ENCODE data around the gene ZNF177.
"Not testable (repeated sequence)": the region's sequence is repeated elsewhere in the genome, so short reads cannot be mapped to it uniquely, and the experiment has no call there.

Gene ZNF177

DNA sequence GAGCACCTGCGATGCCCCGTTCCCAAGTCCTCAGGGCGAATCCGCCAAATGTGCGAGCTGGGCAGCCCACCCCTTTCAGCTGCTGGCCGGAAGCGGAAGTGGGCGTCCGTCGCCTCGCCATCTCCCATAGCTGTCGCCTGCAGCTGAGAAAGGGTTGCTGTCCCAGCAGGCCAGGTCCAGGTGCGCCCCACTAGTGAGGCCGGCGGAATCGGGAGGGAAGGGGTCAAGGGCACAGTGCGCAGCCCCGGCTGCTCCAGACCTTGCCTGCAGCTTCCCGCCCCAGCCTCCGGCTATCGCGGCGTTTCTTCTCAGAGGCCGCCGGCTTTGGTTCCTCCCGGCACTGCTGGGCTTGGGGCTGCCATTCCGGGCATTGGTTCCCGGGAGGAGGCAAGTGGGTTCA lies at the start of gene ZNF177:
Gene ZNF177 (plus strand): TSS at position 109 of the 400 bp plus-strand sequence. CDS start 15,299 bp downstream, outside the sequence.
- no peak for DNase-seq (ENCODE audit: low read depth in 1 of 2, low spot score in 1 of 2)

DNA sequence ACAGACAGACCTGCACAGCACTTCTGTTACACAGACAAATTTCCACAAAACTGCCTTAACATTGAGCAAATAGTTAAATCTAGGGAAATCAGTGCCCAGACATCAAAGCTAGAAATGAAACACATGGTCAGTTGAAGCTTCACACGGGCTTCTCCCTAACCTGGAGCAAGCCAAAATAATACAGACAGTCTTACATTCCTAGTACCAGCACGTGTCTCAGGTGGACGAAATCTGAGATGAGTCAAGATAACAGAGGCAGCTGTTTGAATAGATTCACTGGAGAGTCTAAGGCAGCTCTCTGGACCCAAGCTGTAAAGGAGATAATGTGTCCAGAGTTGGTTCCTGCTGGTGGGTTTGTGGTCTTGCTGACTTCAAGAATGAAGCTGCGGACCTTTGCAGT lies 49.1 kb upstream of the ZNF177 start:
- DNase-seq (ENCODE audit: low read depth in 1 of 2, low spot score in 1 of 2) = no peak

DNA sequence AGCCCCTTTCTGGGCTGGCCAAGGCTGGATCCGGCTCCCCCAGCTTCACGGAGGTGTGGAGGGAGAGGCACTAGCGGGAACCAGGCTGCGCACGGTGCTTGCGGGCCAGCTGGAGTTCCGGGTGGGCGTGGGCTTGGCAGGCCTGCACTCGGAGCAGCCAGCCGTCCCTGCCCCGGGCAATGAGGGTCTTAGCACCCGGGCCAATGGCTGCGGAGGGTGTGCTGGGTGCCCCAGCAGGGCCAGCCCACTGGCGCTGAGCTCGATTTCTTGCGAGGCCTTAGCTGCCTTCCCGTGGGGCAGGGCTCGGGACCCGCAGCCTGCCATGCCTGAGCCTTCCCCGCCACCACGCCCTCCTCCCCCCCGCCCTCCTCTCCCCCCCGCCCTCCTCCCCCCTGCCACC lies 41.5 kb upstream of the ZNF177 start:
- no peak for DNase-seq (ENCODE audit: low read depth in 1 of 2, low spot score in 1 of 2)

DNA sequence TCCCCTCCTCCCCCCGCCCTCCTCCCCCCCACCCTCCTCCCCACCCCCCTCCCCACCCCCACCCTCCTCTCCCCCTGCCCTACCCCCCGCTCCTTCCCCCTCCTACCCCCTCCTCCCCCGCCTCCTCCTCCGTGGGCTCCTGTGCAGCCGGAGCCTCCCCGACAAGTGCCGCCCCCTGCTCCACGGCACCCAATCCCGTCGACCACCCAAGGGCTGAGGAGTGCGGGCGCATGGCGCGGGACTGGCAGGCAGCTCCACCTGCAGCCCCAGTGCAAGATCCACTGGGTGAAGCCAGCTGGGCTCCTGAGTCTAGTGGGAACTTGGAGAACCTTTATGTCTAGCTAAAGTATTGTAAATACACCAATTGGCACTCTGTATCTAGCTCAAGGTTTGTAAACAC lies 41.1 kb upstream of the ZNF177 start:
- DNase-seq (ENCODE audit: low read depth in 1 of 2, low spot score in 1 of 2) = not testable (repeated sequence)

DNA sequence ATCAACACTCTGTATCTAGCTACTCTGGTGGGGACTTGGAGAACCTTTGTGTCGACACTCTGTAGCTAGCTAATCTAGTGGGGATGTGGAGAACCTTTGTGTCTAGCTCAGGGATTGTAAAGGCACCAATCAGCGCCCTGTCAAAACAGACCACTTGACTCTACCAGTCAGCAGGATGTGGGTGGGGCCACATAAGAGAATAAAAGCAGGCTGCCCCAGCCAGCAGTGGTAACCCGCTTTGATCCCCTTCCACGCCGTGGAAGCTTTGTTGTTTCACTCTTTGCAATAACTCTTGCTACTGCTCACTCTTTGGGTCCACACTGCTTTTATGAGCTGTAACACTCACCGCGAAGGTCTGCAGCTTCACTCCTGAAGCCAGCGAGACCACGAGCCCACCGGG lies 40.6 kb upstream of the ZNF177 start:
- DNase-seq (ENCODE audit: low read depth in 1 of 2, low spot score in 1 of 2) = not testable (repeated sequence)

DNA sequence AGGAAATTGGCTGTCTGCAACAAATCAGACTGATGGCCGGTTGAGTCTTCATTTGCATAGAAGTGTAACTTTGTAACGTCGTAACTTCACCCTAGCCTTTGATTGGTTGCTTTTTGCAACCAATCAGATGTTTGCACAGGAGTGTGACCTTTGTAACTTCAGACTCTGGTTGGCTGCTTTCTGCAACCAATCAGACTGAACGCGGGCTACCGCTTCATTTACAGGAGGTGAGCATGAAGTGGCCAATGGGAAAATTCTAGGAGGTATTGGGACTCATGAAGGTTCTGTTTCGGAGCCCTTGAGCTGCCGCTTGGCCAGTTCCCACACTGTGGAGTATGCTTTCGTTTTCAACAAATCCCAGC lies 39.3 kb upstream of the ZNF177 start:
- DNase-seq (ENCODE audit: low read depth in 1 of 2, low spot score in 1 of 2) = peak; percentile 5 to 6

DNA sequence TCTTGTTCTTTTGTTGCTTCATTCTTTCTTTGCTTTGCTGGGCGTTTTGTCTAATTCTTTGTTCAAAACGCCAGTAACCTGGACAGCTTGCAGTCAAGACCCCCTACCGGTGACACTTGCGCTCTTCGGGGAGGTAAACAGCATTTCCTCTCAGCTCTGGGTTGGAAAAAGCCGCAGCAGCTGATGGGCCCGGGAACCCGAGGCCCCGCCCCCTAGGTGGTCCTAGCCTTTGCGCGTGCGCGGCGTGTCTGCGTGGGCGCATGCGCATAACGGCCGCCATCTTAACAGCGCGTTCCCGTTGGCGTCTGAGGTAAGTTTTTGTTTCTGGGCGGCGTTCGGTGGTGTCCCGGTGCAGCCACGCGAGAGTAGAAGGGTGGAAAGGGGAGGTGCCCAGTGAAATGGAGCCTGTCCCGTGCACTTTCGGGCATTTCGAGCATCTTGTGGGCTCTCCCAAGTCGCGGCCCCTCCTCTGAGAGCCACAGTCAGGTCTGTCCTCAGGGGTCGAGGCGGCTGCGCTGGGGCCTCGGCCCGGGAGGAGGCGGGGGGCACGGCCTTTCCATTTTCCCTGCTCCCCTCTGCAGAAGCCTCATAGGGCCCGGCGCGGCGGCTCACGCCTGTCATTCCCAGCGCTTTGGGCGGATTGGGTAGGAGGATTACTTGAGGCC lies 38.8 kb upstream of the ZNF177 start, which contains the start of gene ZNF559:
Gene ZNF559 (plus strand): TSS at position 261 of the 665 bp plus-strand sequence. CDS start 14,371 bp downstream, outside the sequence.
- peak; percentile 94 to 95 for DNase-seq (ENCODE audit: low read depth in 1 of 2, low spot score in 1 of 2)

DNA sequence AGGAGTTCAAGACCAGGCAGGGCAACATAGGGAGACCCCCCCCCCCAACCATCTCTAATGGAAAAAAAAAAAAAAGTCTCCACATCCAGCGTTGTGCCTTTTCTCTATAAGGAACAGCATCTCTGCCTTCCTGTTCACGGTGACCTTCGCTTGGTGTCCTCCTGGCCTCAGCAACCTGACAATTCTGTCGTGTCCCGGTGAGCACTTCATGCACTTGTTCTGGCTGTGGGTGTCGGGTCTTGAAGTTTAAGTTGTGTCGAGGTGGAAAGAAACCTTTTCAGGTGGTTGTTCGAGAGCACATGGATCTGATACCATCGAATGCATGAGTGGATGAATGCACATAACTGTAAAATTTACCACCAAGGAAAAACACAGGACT lies 38.2 kb upstream of the ZNF177 start:
- DNase-seq (ENCODE audit: low read depth in 1 of 2, low spot score in 1 of 2) = no peak

DNA sequence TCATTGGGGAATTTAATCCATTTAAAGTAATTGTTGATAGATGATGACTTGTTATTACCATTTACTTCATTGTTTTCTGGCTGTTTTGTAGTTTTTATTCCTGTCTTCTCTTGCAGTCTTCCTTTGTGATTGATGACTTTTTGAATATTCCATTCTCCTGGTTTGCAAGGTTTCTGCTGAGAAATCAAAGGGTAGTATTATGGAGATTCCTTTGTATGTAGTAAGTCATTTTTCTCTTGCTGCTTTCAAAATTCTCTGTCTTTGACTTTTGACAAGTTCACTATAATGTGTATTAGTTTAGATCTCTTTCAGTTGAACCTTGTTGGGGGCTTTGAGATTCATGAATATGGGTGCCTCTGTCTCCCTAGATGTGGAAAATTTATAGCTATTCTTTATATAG lies 32.8 kb upstream of the ZNF177 start:
- DNase-seq (ENCODE audit: low read depth in 1 of 2, low spot score in 1 of 2) = no peak

DNA sequence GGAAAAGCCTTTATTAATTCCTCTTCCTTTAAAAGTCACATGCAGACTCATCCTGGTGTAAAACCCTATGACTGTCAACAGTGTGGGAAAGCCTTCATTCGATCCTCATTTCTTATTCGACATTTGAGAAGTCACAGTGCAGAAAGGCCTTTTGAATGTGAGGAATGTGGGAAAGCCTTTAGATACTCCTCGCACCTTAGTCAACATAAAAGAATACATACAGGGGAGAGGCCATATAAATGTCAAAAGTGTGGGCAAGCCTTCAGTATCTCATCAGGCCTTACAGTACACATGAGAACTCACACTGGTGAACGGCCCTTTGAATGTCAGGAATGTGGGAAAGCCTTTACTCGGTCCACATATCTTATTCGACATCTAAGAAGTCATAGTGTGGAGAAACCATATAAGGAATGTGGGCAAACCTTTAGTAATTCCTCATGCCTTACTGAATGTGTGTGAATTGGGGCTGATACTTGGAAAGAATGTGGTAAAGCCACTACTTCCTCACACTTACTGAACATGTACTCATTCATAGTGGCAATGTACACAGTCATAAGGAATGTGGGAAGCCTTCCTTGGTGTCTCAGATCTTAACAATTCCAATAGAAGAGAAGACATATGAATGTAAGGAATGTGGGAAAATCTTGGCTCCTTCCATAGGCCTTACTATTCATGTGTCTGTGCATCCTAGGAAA lies 20.1 kb upstream of the ZNF177 start:
- no peak for DNase-seq (ENCODE audit: low read depth in 1 of 2, low spot score in 1 of 2)

DNA sequence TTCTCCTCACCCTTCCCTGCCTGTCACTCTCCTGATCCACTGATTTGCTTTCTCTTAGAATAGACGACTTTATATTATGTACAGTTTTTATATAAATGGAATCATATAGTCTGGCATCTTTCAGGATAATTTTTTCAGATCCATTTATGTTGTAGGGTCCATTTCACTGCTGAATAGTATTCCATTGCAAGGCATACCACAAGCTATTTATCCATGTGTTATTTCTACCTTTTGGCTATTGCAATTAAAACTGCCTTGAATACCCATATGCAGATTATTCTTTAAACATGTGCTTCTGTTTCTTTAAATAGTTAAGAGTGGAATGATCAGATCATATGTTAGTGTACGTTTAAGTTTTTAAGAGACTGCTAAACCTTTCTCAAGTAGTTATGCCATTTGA lies 17.8 kb upstream of the ZNF177 start:
- no peak for DNase-seq (ENCODE audit: low read depth in 1 of 2, low spot score in 1 of 2)

DNA sequence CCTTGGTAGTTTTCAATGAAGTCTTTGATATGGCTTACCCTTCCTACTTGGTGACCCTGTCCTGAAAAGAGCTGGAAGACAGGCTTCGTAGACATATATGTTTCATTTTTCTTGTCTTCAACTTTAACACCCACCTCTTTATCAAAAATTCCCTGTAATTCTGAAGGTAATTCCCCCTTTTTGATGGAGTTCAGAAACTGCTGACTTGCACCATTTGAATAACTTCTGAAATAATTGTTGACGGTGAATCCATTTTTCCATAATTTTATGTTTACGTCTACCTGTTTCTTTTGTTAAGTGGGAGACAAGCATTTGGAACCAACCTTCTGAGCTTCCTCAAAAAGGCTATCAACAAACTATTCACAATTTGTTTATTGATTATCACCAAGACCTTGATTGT lies 14.6 kb upstream of the ZNF177 start:
- DNase-seq (ENCODE audit: low read depth in 1 of 2, low spot score in 1 of 2) = no peak

DNA sequence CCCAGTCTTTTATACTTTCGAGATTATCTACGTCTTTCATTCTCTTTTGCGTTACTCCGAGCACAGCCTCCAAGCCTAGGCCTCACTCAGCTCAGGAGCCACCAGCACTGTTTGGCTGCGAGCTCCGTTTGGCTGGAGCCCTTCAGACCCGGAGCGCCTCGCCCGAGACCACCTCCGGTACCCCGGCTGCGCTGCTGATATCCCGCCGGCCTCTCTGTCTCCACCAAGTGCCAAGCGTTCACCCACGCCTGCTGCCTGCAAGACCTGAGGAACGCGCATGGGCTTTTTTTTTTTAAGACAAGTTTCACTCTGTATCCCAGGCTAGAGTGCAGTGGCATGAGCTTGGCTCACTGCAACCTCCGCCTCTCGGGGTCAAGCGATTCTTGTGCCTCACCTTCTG lies 14.1 kb upstream of the ZNF177 start:
- DNase-seq (ENCODE audit: low read depth in 1 of 2, low spot score in 1 of 2) = no peak

DNA sequence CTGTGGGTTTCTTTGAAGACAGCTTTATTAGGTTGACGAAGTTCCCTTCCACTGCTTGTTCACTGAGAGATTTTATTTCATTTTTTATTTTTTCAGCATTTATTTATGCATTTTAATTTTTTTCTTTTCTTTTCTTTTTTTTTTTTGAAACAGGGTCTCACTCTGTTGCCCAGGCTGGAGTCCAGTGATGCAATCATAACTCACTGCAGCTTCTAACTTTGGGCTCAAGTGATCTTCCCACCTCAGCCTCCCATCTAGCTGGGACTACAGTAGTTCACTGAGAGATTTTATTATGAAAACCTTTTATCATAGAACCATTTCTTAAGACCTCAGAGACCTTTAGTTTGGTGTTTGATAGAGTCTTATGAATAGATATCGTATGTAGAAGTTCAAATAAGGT lies 10.3 kb upstream of the ZNF177 start:
- no peak for DNase-seq (ENCODE audit: low read depth in 1 of 2, low spot score in 1 of 2)

DNA sequence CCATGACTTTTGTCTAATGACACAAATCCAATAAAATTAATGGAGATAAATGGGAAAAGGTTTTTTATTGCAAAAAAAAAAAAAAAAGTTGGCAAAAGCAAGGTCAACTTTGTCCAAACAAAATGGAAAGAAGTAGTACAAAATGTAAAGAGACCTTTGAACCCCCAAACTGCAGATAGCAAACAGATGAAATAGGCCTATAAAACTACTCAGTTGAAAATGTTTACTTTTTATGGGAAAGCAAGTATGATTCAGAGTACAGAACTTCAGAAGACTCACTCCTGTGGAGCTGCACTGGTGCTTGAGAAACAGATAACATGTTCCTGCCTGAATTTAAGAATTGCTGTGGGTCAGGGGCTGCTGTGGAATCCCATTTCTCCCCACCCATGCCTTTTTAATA lies 9.8 kb upstream of the ZNF177 start:
- no peak for DNase-seq (ENCODE audit: low read depth in 1 of 2, low spot score in 1 of 2)

DNA sequence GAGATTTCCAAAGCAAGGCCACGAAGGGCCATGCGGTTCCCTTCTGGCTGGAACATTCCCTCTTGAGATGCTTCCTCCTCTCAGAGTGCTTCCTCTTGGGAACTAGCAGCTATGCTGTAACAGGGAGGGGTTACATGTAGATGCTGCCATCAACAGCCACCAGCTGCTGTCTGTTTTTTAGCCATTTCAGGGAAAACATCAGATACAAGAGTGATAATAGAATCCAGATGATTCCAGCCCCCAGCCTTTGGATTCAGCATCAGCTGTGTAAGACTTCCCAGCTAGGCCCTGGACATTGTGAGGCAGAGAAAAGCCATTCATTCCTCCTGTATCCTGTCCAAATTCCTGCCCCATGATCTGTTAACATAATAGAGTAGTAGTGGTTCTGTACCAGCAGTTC lies 8.2 kb upstream of the ZNF177 start:
- DNase-seq (ENCODE audit: low read depth in 1 of 2, low spot score in 1 of 2) = no peak

DNA sequence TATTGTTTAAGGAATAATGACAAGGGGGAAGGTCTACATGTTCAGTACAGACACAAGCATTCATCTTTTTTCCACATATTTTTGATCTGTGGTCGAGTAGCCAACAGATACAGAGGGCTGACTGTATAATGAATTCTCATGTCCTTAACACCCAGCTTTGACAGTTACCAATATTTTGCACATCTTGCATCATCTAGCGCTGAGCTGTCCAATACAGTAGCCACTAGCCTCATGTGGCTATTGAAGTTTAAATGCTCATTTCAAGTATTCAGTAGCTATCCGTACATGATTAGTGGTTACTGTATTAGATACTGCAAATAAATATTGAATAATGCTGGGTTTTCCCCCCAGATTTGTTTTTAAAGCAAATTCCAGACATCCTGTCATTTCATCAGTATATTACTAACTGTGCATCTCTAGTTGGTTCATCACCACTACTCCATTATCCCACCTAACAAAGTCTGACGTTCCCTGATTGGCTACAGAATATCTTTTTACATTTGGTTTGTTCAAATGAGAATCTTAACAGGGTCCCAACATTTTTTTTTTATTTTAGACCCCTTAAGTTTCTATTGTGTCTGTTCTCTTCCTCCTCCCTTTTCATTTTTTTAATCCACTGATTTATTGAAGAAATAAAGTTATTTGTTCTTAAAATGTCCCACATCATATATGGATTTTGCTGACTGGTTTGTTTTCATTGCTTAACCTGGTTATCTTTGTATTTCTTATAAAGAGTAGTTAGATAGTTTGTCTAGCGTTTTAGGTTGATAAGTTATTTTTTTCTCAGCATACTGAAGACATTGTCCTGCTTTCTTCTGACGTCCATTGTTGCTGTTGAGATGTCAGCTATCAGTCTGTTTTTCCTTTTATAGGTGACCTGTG lies 8.2 kb downstream of the ZNF177 start:
- no peak for DNase-seq (ENCODE audit: low read depth in 1 of 2, low spot score in 1 of 2)

DNA sequence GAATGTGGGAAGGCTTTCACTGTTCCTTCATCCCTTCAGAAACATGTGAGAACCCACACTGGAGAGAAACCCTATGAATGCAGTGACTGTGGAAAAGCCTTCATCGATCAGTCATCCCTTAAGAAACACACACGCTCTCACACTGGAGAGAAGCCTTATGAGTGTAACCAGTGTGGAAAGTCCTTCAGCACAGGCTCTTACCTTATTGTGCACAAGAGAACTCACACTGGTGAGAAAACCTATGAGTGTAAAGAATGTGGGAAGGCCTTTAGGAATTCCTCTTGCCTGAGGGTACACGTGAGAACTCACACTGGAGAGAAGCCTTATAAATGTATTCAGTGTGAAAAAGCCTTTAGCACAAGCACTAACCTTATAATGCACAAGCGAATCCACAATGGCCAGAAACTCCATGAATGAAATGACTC lies 18.6 kb downstream of the ZNF177 start:
- no peak for DNase-seq (ENCODE audit: low read depth in 1 of 2, low spot score in 1 of 2)

DNA sequence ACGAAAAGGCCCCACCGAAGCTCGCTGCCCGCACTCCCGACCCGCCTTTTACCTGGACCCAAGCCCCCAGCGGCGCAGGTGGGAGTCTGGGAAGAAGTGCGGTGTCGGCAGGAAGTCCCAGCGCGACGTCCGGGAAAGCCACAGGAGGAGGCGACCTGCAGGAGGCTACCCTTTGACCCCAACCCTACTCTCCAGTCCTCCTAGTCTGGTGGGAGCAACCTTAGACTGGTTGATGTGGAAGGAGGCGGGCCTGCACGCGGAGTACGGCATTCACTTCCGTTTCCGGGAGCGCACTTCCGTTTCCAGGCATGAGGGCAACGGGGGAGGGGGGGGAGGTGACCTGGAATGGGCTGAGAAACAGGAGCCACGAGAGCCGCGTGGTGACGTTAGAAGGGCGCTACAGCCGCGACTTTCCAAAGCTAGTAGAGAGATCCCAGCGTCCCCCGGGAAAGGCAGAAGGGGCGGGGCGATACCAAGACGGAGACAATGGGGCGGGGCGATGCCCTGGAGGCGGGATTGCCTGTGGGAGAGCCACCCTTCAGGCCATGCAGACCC lies 44.1 kb downstream of the ZNF177 start:
- DNase-seq (ENCODE audit: low read depth in 1 of 2, low spot score in 1 of 2) = peak in 1 of 2 donors; percentile 2

DNA sequence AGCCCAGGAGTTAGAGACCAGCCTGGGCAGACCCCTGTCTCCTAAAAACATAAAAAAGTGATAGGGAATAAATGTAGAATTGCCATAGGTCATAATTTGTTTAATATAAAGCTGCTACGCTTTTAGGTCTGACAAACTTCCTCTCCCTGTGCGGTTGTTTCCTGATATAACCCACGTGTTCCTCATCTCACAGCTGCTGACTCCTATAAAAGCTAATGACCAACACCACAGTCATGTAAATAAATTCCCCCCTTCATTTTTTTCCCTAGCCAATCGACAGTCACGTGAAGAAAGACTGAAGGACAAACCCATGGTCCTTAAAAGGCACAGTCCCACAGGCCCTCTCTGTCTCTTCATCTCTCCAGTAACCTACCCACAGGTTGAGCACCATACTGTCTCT lies 45.0 kb downstream of the ZNF177 start:
- DNase-seq (ENCODE audit: low read depth in 1 of 2, low spot score in 1 of 2) = no peak

DNA sequence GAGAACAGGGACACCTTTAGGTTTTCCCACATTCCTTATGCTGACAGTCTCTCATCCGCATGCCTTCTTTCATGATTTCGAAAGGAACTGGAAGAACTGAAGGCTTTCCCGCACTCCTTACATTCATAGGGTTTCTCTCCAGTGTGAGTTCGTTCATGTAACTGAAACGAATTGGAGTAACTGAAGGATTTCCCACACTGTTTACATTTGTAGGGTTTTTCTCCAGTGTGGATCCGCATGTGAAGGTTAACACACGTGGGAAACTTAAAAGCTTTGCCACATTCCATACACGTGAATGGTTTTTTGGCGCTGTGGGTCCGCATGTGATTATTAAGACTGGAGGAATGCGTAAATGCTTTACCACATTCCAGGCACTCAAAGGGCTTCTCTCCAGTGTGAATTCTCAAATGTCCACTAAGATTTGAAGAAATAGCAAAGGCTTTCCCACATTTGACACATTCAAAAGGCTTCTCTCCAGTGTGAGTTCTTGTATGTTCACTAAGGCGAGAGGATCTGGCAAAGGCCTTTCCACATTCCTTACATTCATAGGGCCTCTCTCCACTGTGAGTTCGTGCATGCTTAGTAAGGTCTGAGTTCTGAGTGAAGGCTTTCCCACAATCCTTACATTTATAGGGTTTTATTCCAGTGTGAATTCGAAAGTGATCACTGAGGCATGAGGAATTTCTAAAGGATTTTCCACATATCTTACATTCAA lies 50.6 kb downstream of the ZNF177 start:
- DNase-seq (ENCODE audit: low read depth in 1 of 2, low spot score in 1 of 2) = no peak

Data from activated T-helper 1 cell treated with anti-CD3 and anti-CD28 coated beads, Interleukin-2, amount 50 U/mL, for 16 hours (primary cell).